HCT116 (cell line): ENCODE measurements around the gene FCER1G. TPM values are rescaled to one million over a fixed set of nuclear protein-coding genes. Genes with fewer than 3 reads are reported as not detected.

Experiments used
- ATAC-seq: fragments of 200-7000 bp; cut with Tn5 transposase; 2 replicates; pipeline ENCODE4 v1.9.1; 2020; ENCODE audit warnings: mild to moderate bottlenecking, moderate library complexity
- BruUV-seq: library from RNA; stranded (reverse); fragments of 400-500 nt; replicated peaks from 2 replicates; lab custom pipeline; 2021; lab: Mats Ljungman, UMichigan
- CTCF ChIA-PET: fragments of 300-600 bp; sonication (Branson Sonifier 250); formaldehyde crosslinking; loops from one replicate; lab custom pipeline; 2021; ENCODE audit warnings: antibody characterized with exemption; lab: Charles Lee
- POLR2A ChIA-PET: fragments of 300-600, 350-600 bp; sonication (Branson Sonifier 250); formaldehyde crosslinking; loops from one replicate; lab custom pipeline; 2021; ENCODE audit warnings: antibody characterized with exemption; lab: Charles Lee
- RAD21 ChIA-PET, 2 experiments: fragments of 300-600 bp; sonication (Branson Sonifier 250); formaldehyde crosslinking; loops; one replicate each; lab custom pipeline; 2023; ENCODE audit warnings: low total read pairs in 2 of 2; ENCODE audit not compliant: uncharacterized antibody in 2 of 2, unreplicated experiment in 2 of 2, low non-redundant PET in 1 of 2; lab: Charles Lee
- DNase-seq: peaks from one replicate; pipeline ENCODE4 v3.0.0-alpha.2; 2010; ENCODE audit warnings: low read depth, low spot score
- H2AFZ ChIP-seq: fragments of 200-600 bp; shearing (Covaris generic), sonication (generic); 2 replicates; pipeline ENCODE4 v1.6.1; 2017; ENCODE audit warnings: low read depth, mixed run types, mixed read lengths, antibody characterized with exemption, low read length; ENCODE audit not compliant: poor library complexity, severe bottlenecking
- H3K27ac ChIP-seq: 2 replicates; pipeline ENCODE4 v1.5.1; 2012; ENCODE audit warnings: low read depth, low read length
- H3K27me3 ChIP-seq: fragments of 200-600 bp; sonication (generic); 2 replicates; pipeline ENCODE4 v1.6.1; 2016; ENCODE audit warnings: mixed run types, low read length, mixed read lengths; ENCODE audit not compliant: insufficient read depth
- H3K36me3 ChIP-seq, 2 experiments: fragments of 200-500 bp in 1 of 2; fragments of 200-600 bp in 1 of 2; sonication (Bioruptor generic) in 1 of 2; sonication (generic) in 1 of 2; 2 replicates each; pipeline versions ENCODE4 v1.5.1 to v1.6.1; 2014 to 2016; ENCODE audit warnings: low read length in 2 of 2, inconsistent platforms in 1 of 2, mixed read lengths in 1 of 2, mixed run types in 1 of 2; ENCODE audit not compliant: insufficient read depth in 2 of 2, control insufficient read depth in 1 of 2
- H3K4me1 ChIP-seq, 2 experiments: fragments of 200-600 bp in 1 of 2; sonication (generic) in 1 of 2; 2 replicates each; pipeline versions ENCODE4 v1.5.1 to v1.6.1; 2012 to 2017; ENCODE audit warnings: low read length in 2 of 2, inconsistent platforms in 1 of 2, mild to moderate bottlenecking in 1 of 2, mixed read lengths in 1 of 2, mixed run types in 1 of 2, moderate library complexity in 1 of 2; ENCODE audit not compliant: insufficient read depth in 2 of 2, control insufficient read depth in 1 of 2
- H3K4me2 ChIP-seq: fragments of 200-600 bp; sonication (generic); 2 replicates; pipeline ENCODE4 v1.6.1; 2017; ENCODE audit warnings: mixed run types, low read length, mixed read lengths
- H3K4me3 ChIP-seq, 2 experiments: fragments of 200-600 bp in 1 of 2; sonication (generic) in 1 of 2; replicated peaks in 1 of 2; 2 replicates each; pipeline ENCODE4 v1.5.1; 2011 to 2016; ENCODE audit warnings: low read length in 2 of 2, control low read depth in 1 of 2, low read depth in 1 of 2, mild to moderate bottlenecking in 1 of 2, mixed read lengths in 1 of 2, mixed run types in 1 of 2
- H3K79me2 ChIP-seq: fragments of 200-600 bp; sonication (generic); 2 replicates; pipeline ENCODE4 v1.6.1; 2017; ENCODE audit warnings: mild to moderate bottlenecking, mixed run types, low read length, moderate library complexity, mixed read lengths; ENCODE audit not compliant: insufficient read depth
- H3K9ac ChIP-seq: fragments of 200-600 bp; sonication (generic); 2 replicates; pipeline ENCODE4 v1.6.1; 2016; ENCODE audit warnings: low read length, mixed read lengths
- H3K9me2 ChIP-seq: fragments of 200-600 bp; sonication (generic), shearing (Covaris generic); 2 replicates; pipeline ENCODE4 v1.6.1; 2017; ENCODE audit warnings: mixed run types, mild to moderate bottlenecking, moderate library complexity; ENCODE audit not compliant: insufficient read depth
- H3K9me3 ChIP-seq, 2 experiments: fragments of 200-500 bp in 1 of 2; fragments of 200-600 bp in 1 of 2; sonication (Bioruptor generic) in 1 of 2; sonication (generic) in 1 of 2; 2 replicates each; pipeline ENCODE4 v1.6.1; 2014 to 2017; ENCODE audit warnings: low read length in 2 of 2, mixed read lengths in 2 of 2, inconsistent platforms in 1 of 2, low read depth in 1 of 2, mild to moderate bottlenecking in 1 of 2, mixed run types in 1 of 2, moderate library complexity in 1 of 2; ENCODE audit not compliant: control insufficient read depth in 1 of 2, insufficient read depth in 1 of 2
- H4K20me1 ChIP-seq: fragments of 200-600 bp; sonication (generic), shearing (Covaris generic); 2 replicates; pipeline ENCODE4 v1.6.1; 2017; ENCODE audit warnings: mixed run types, mild to moderate bottlenecking, moderate library complexity; ENCODE audit not compliant: insufficient read depth
- CBX3 ChIP-seq: IDR thresholded peaks from 2 replicates; pipeline ENCODE4 v1.6.1; 2012; ENCODE audit warnings: low read depth
- CEBPB ChIP-seq: IDR thresholded peaks from 2 replicates; pipeline ENCODE4 v1.6.1; 2012; ENCODE audit warnings: low read depth
- EZH2 ChIP-seq: fragments of 200-600 bp; sonication (generic); IDR thresholded peaks from 2 replicates; pipeline ENCODE4 v1.6.1; 2017; ENCODE audit warnings: antibody characterized with exemption, mixed run types
- EZH2phosphoT487 ChIP-seq: fragments of 200-600 bp; IDR thresholded peaks from 2 replicates; pipeline ENCODE4 v1.6.1; 2018; ENCODE audit warnings: antibody characterized with exemption, borderline replicate concordance
- FOSL1 ChIP-seq: IDR thresholded peaks from 2 replicates; pipeline ENCODE4 v1.6.1; 2012; ENCODE audit warnings: low read depth
- JUND ChIP-seq: IDR thresholded peaks from 2 replicates; pipeline ENCODE4 v1.6.1; 2012
- POLR2AphosphoS5 ChIP-seq: IDR thresholded peaks from 2 replicates; pipeline ENCODE4 v1.6.1; 2011; ENCODE audit warnings: mild to moderate bottlenecking, low read depth, low read length, moderate library complexity
- SIN3A ChIP-seq: IDR thresholded peaks from 2 replicates; pipeline ENCODE4 v1.6.1; 2012; ENCODE audit warnings: low read depth
- TCF7L2 ChIP-seq: IDR thresholded peaks from 2 replicates; pipeline ENCODE4 v1.7.0; 2011; ENCODE audit warnings: borderline replicate concordance, inconsistent platforms; ENCODE audit not compliant: insufficient read depth, insufficient read length; ENCODE audit errors: extremely low read depth
- YY1 ChIP-seq: IDR thresholded peaks from 2 replicates; pipeline ENCODE4 v1.6.1; 2011; ENCODE audit warnings: low read length, low read depth, moderate library complexity, mild to moderate bottlenecking; ENCODE audit not compliant: insufficient replicate concordance; ENCODE audit errors: extremely low read depth
- intact Hi-C: fragments of 100-400 bp; cut with micrococcal nuclease; formaldehyde crosslinking; loops from 2 replicates; pipeline ENCODE4 v1.10.0; 2022
- total RNA-seq: library from RNA; stranded (reverse); gene quantifications from one replicate; pipeline ENCODE4 v1.2.1, GENCODE V29; 2021; ENCODE audit not compliant: unreplicated experiment
- TF ChIP-seq, protein P1 (sequence below): IDR thresholded peaks from 2 replicates; pipeline ENCODE4 v1.6.1; 2012
- TF ChIP-seq, protein P2 (sequence below), 3 experiments: fragments of 200-600 bp in 1 of 3; sonication (generic) in 1 of 3; IDR thresholded peaks in 2 of 3; conservative IDR thresholded peaks in 1 of 3; 2 replicates each; pipeline ENCODE4 v1.5.1; 2012 to 2017; ENCODE audit warnings: low read depth in 2 of 3, low read length in 2 of 3, antibody characterized with exemption in 1 of 3, borderline replicate concordance in 1 of 3, control low read depth in 1 of 3, mild to moderate bottlenecking in 1 of 3, mixed read lengths in 1 of 3, mixed run types in 1 of 3, moderate library complexity in 1 of 3; ENCODE audit not compliant: insufficient read depth in 1 of 3

FCER1G gene
- total RNA-seq, 1 experiment from 2014 or later = 0.86 TPM

DNA sequence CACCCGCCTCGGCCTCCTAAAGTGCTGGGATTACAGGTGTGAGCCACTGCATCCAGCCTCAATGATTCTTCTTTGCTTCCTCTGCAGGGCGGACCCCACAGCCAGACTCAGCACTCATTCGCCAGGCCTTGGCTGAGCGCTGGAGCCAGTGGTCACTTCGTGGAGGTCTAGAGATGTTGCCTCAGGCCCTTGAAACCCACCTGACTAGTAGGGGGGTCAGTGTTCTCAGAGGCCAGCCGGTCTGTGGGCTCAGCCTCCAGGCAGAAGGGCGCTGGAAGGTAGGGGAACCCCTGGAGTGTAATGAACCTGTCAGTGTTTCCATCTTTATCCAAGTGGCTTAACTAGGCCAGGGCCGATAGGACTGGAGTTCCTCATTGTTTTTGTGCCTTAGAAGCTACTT, 46.2 kb upstream of the FCER1G start:
- DNase-seq (no peak), ATAC-seq (no peak)
- RAD21 ChIA-PET = no interaction called here
- Histone ChIP-seq H3K36me3 (peaks cover 21 to 38% of the 10 kb centered on the region in 2 experiments; a peak in 3 of 4 replicates), H3K79me2 (no peaks in the 10 kb centered on the region), H3K4me3 (no peak overlapping the region), H3K9ac (no peak overlapping the region), H3K4me2 (no peak overlapping the region), H3K9me3 (no peaks in the 10 kb centered on the region), H2AFZ (no peak overlapping the region), H3K27me3 (no peaks in the 10 kb centered on the region), H3K4me1 (peaks cover 3 to 31% of the 10 kb centered on the region in 2 experiments; a peak in 3 of 4 replicates), H4K20me1 (no peaks in the 10 kb centered on the region), H3K9me2 (no peaks in the 10 kb centered on the region), H3K27ac (no peak overlapping the region)
- TF ChIP-seq, protein P1, sequence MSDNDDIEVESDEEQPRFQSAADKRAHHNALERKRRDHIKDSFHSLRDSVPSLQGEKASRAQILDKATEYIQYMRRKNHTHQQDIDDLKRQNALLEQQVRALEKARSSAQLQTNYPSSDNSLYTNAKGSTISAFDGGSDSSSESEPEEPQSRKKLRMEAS = no peak
- no peak for TF ChIP-seq CEBPB
- TF ChIP-seq FOSL1 = no peak
- no peak for TF ChIP-seq SIN3A
- TF ChIP-seq TCF7L2 = no peak
- TF ChIP-seq EZH2phosphoT487 = no peak
- no peak for TF ChIP-seq POLR2AphosphoS5
- no peak for TF ChIP-seq CBX3
- no peak for TF ChIP-seq JUND
- TF ChIP-seq EZH2 = no peak
- no peak for TF ChIP-seq YY1
- CTCF ChIA-PET = no interaction called here
- intact Hi-C loops = no loop called here
- POLR2A ChIA-PET = no interaction called here
- BruUV-seq = no TSS peak

DNA sequence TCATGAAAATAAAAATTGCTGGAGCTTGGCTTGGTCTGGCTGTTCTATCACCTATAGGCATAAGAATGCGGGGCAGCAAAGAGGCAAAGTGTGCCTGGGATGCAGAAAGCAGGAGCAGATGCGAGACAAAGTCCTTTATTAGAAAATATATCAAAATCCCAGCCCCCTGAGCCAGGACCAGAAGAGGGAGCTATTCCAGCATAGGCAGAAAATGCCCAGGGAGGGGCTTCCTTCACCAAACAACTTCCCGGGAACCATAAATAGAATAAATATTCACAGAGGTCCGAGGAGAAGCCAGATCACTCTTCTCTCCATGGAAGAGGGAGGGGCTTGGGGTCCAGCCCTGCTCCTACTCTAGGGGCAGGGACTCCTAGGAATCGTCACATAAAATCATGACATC, 43.9 kb upstream of the FCER1G start:
- no peaks in the 10 kb centered on the region for H3K27me3 ChIP-seq
- no peak overlapping the region for H3K4me3 ChIP-seq
- H4K20me1 ChIP-seq = no peaks in the 10 kb centered on the region
- ATAC-seq (no peak), DNase-seq (no peak)
- no peak overlapping the region for H3K9ac ChIP-seq
- CTCF ChIA-PET = interaction anchor here (1.0 to 1.5 kb wide), 2 partner anchors 56 to 210 kb away, joined by 3 read pairs; no protein-coding TSS in a partner anchor
- no peaks in the 10 kb centered on the region for H3K9me2 ChIP-seq
- peaks cover 21 to 38% of the 10 kb centered on the region in 2 experiments; a peak in 3 of 4 replicates for H3K36me3 ChIP-seq
- RAD21 ChIA-PET = no interaction called here
- intact Hi-C loops = no loop called here
- POLR2A ChIA-PET = no interaction called here
- H3K4me1 ChIP-seq = peaks cover 4 to 19% of the 10 kb centered on the region in 2 experiments; a peak in 3 of 4 replicates
- no peak for TF ChIP-seq TCF7L2
- TF ChIP-seq, protein P2, sequence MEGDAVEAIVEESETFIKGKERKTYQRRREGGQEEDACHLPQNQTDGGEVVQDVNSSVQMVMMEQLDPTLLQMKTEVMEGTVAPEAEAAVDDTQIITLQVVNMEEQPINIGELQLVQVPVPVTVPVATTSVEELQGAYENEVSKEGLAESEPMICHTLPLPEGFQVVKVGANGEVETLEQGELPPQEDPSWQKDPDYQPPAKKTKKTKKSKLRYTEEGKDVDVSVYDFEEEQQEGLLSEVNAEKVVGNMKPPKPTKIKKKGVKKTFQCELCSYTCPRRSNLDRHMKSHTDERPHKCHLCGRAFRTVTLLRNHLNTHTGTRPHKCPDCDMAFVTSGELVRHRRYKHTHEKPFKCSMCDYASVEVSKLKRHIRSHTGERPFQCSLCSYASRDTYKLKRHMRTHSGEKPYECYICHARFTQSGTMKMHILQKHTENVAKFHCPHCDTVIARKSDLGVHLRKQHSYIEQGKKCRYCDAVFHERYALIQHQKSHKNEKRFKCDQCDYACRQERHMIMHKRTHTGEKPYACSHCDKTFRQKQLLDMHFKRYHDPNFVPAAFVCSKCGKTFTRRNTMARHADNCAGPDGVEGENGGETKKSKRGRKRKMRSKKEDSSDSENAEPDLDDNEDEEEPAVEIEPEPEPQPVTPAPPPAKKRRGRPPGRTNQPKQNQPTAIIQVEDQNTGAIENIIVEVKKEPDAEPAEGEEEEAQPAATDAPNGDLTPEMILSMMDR (IDR thresholded peaks at IDR 0.05 in 2 of 3, conservative IDR thresholded peaks at IDR 0.05 in 1 of 3; ENCODE audit: borderline replicate concordance in 1 of 3, insufficient read depth in 1 of 3, low read depth in 2 of 3, low read length in 2 of 3) = peak; percentile 29 to 51 (median 46); a peak in 5 of 6 replicates
- H3K79me2 ChIP-seq = peaks cover 9% of the 10 kb centered on the region; the same call in 1 of the 2 replicates
- no peaks in the 10 kb centered on the region for H3K9me3 ChIP-seq
- no peak overlapping the region for H3K27ac ChIP-seq
- no peak overlapping the region for H2AFZ ChIP-seq
- no peak overlapping the region for H3K4me2 ChIP-seq
- no TSS peak for BruUV-seq
